ENCODE data around the gene RPS23.
"Not testable (repeated sequence)": the region's sequence is repeated elsewhere in the genome, so short reads cannot be mapped to it uniquely, and the experiment has no call there.

RPS23 gene

DNA sequence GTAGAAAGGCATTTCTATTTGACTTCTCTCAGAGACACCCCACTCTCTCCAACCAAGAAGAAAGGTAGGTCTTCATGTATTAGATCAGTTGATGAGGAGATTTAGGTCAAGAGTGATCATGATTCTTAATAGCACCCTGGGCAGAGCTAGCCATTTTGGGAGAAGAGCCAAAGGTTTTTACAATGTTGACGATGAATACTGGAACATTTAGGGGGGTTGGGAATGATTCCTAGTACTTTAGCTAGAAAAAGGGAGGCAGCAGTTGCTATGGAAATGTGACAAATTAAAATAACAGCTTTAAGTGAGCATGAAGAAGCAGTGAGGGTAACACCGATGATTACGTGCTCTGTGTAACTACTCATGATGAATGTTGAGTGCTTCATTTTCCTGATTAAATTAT is 9.5 kb upstream of the RPS23 start:
- no peak for DNase-seq (ENCODE audit: low read depth)

DNA sequence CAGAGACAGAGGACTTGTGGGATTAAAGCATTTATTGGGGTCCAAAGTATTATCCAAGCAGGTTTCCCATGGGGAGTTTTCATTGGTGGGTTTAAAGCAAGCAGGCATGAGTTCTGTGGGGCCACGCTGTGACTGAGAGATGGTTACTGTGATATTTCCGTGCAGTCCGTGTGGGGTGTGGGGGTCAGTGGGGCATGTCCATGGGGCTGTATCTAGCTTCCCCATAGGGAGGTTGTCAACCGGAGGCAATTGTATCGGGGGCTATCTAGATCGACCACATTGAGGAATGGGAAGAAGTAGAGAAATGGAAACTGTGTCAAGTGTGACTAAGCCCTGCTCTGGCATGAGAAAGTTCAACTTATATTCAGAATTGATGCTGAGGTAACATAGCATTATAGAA is 7.1 kb upstream of the RPS23 start:
- no peak for DNase-seq (ENCODE audit: low read depth)

DNA sequence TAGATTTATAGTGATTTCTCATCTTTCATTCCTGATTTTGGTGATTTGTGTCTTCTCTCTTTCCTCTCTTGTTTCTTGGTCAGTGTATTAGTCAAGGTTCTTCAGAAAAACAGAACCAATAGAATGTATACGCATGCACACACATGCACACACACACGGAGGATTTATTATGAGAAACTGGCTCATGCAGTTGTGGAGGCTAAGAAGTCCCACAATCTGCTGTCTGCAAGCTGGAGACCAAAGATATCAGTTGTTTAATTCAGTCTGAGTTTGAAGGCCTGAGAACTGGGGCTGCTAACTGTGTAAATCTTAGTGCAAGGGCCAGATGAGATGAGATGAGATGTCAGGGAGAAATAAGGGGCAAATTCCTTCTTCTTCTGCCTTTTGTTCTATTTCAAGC is 5.7 kb upstream of the RPS23 start:
- no peak for DNase-seq (ENCODE audit: low read depth)

DNA sequence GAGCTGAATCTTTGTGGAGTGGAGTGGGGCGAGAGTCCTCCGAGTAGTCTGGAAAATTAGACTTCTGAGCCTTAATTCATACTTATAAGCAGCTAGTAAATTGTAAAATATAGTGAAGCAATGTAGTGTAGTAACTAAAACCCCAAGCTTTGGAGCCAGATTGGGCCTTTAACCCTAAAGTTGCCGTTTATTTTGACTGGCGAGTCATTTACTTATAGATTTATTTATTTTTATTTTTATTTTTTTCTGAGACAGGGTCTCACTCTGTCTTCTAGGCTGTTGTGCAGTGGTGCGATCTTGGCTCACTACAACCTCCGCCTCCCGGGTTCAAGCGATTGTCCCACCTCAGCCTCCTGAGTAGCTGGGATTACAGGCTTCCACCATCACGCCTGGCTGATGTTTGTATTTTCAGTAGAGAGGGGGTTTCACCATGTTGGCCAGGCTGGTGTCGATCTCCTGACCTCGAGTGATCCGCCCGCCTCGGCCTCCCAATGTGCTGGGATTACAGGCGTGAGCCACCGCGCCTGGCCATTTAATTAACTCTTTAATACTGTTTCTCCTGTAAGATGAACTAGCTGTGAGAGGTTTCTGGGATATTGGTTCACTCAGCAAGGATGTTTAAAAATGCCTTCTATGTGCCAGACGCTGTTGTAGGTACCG is 687 bp upstream of the RPS23 start:
- no peak for DNase-seq (ENCODE audit: low read depth)

DNA sequence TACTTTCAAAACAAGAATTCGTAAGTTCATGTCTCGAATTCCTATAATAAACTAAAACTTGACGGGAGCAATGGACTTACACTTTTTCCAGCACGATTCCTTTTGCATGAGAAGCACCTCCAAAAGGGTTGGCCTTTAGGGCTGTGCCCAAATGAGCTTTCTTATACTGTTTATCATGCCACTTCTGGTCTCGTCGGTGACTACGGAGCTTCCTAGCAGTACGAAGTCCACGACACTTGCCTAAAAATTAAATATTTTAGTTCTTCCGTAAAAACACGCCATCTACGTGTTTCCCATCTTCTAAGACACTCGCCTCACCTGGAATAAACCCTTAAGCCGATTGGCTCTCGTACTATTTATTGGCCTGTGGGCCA is 554 bp downstream of the RPS23 start:
- no peak for DNase-seq (ENCODE audit: low read depth)

DNA sequence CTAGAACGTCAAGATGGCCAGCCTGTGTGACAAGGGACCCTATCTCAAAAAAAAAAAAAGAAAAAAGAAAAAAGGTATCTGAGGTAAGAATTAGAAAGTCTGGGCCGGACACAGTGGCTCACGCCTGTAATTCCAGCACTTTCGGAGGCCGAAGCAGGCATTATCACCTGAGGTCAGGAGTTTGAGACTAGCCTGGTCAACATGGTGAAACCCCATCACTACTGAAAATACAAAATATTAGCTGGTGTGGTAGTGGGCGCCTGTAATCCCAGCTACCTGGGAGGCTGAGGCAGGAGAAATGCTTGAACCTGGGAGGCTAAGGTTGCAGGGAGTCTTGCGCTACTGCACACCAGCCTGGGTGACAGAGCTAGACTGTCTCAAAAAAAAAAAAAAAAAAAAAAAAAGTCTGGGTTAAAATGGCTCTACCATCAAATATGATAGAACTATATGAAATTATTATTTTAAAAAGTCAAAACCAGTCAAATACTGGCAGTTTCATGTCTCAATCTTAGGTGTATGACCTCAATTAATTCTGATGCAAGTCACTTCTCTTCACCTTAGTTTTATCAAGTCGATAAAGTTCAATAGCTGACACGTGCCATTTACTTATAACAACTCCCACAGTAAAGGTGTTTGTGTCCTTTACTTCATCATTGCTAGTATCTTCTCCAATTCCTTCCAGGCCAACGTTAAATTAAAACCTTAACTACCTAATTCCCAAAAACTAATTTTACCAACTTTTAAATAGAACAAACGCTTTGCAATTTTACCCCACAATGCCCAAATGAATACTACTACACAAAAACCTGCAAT is 1.1 kb downstream of the RPS23 start:
- DNase-seq (ENCODE audit: low read depth): no peak

DNA sequence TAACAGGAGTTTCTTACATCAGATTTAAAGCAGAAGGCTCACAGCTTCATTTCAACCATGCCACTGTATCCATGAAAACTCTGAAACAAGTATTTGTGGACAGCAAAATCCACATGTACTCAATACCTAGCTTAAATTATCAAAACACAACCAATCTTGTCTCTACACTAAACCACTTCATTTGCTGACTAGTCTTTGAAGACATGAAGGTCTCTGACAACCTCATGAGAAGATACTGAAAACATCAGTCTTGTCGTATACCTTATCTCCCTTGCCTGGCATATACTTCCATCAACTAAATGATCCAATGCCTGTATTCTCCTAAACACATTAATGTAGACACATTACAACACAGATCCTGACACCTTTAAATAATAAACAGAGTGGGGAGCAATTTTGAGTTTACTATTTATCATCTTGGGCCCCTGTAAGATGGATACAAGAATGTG is 2.9 kb downstream of the RPS23 start:
- no peak for DNase-seq (ENCODE audit: low read depth)

DNA sequence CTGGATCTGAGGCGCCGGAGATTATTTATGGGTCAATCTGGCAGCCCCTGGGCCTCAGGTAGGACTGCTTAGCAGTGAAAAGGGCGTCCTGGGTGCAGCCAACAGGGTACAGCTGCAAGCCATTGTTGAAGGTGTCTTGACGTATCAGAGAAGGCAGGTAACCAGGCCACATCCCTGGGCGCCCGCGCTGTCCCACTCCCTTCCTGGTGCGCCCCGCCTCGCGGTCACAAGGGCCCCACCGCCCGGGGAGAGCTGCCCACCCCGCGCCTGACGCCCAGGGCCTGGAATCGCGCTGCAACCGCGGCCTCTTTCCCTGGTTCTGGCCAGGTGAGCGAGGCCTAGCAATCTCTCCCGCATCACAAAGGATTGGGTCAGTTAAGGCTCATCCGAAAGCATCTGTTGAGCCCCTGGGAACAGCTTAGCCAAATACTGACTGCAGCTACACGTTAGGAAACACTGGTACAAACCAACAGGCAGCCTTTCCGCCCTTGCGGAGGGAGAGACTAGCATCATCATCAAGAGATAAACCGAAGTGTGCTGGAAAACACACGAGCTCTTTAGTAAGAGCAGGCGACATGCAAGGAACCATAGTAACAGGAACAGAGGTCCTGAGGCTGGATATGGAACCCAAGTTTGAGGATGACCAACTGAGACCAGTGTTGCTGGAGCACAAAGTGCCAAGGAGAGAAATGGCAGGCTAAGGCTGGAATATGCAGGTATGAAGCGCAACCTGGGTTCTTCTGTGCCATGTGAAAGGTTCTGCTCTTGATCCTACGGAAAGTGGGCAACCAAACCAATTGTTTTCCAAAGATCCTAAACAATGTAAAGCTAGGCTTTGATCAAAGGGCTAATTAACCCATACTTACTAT is 3.6 kb downstream of the RPS23 start:
- peak; percentile 8 for DNase-seq (ENCODE audit: low read depth)

DNA sequence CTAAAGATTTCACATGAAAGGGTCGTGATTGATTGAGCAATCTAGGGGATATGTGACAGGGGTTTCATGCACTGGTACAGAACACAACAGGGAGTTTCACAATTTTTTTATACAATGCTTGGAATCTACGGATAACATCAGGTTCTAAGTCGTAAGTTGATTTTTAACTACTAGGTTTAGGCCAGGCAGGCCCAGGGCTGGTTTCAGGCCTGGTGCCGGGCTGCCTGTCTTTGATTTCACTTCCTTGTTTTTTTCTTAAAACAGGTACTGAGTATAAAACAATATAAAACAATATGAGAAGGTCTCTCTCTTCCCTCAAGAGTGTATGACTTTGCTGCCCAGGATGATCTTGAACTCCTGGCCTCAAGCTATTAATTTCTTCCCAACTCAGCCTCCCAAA is 4.7 kb downstream of the RPS23 start:
- not testable (repeated sequence) for DNase-seq (ENCODE audit: low read depth)

DNA sequence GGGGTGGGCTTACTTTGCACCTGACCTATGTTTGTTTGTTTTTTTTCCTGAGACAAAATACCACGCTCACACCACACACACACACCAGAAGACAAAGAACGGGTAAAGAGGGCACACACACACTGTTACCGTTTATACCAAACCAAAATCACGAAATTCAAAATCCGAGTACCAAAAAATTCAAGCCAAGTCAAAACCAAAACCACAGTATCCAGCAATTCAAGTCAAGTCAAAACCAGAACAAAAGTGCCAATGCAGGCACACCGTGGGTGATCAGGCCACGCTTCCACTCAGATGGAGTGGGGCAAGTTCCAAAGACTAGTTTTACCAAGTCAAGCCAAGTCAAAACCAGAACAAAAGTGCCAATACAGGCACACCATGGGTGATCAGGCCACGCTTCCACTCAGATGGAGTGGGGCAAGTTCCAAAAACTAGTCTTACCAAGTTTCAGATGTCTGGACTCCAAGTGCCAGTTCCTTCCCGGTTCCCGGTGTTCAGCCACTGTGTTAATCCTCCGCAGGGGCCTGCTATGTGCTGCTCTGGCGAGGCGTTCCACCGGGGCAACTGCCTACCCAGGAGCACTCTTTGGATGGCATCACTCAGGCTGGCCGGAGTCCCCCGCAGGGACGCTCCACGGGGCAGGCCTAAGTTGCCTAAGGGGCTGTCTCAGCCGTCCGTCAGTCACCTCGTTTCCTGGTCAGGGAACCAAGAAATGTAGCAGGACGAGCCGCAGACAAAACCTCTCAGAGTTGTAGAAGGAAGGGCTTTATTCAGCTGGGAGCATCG is 5.4 kb downstream of the RPS23 start:
- not testable (repeated sequence) for DNase-seq (ENCODE audit: low read depth)

DNA sequence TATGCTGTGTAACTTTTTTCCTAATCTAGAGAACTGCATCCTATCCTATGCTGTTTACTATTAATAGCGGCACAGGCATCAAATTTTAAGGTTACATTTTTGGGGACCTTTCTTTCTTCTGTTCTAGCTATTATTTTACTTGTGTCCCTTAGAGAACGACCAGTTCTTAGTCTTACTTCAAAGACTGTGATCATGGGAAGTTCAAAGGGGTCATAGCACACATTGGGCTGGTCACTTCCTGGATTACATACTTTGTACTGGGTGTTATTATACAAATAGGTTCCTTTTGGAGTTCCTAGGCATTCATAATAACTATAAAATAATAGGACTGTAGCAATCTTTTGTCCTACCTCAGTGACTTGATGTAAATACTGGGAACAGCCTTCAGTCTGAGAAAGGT is 8.8 kb downstream of the RPS23 start:
- DNase-seq (ENCODE audit: low read depth): not testable (repeated sequence)

DNA sequence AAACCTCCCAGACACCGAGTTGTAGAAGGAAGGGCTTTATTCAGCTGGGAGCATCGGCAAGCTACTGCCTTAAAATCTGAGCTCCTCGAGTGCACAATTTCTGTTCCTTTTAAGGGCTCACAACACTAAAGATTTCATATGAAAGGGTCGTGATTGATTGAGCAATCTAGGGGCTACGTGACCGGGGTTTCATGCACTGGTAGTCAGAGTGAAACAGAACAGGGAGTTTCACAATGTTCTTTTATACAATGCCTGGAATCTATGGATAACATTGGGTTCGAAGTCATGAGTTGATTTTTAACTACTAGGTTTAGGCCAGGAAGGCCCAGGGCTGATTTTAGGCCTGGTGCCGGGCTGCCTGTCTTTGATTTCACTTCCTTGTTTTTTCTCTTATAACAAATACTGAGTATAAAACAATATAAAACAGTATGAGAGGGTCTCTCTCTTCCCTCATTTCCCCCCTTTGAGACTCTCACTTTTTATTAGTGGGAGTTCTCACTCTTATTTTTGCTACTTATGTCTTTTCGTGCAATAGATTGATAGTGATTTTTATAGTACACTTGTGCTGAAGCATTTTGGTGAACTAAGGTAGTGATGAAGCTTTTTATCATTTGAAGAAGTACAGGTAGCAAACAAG is 10.7 kb downstream of the RPS23 start:
- not testable (repeated sequence) for DNase-seq (ENCODE audit: low read depth)

DNA sequence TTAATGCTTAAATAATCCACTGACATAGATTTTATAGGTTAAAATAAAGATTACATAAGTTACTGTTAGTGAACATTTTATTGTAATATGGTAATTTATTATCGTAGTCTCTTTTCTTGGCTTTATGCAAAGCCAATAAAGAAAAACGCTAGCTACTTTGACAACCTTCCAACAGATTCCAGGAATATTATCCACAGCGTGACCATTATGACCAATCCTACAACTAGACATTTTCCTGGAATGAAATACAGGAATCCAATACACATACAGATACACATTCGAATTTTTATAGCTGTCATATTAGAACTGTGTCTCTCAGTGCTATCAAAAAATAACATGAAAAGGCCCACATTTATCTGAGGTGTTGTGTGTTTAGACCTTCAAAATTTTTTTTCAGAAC is 13.1 kb downstream of the RPS23 start:
- no peak for DNase-seq (ENCODE audit: low read depth)

DNA sequence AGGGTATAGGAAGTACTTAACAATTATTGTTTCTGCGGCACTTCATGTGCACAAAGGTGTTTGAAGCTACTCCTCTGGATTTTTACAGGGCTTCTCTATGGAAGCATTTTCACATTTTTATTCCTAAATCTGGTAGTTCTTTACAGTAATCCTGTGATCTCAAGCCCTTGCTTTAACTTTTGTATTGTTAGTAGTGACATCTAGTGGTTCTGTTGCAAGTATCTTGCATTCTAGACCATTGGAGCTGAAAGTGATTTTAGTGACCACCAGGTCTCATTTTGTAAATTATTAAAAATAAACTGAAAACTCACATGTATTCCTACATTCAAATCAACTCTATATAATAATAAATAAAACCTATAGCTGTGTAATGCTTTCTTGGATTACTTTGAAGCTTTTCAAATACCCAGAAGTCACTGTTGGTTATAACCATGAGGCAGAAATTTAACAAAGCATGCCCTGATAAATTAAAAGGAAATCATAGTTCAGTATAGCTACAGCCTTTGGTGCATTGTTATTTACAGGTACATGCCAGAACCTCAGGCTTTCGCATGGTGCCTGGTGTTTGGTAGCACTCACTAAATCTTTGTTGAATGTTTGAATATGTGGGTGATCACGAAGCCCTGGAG is 18.9 kb downstream of the RPS23 start:
- DNase-seq (ENCODE audit: low read depth): no peak

DNA sequence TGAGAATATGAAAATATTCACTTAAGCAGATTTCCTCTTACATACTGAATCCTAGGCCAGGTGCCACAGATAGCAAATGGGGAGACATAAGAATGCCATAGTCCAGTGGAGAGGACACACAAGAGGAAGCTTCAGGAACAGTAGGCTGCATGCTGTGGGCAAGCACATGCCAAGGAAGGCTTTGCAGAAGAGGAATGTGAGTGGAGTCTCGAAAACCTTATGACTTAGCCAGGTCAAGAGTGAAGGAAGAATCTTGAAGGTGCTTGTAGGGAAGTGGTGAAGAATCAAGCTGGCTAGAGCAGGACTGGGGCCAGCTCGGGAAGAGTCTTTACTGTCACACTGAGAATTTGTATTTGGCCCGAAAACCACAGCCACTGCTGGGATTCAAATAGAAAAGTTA is 20.4 kb downstream of the RPS23 start:
- no peak for DNase-seq (ENCODE audit: low read depth)

DNA sequence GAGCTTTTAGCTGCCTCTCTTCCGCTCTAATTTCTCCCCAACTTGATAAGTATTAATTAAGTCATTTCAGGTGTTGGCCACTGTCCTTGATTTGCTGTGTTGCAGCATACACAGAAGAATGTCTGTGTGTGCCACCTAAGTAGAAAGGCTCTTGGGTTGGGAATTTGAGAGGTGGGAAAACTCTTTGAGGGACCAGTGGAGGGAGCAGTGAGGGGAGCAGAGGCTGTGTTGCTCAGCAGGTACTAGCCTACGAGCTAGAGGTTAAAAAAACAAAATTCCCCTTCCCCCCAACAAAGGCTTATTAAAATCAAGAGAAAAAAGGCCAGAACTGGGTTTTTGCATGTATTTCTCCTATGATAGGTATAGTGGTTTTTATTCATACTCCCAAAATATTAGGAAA is 20.9 kb downstream of the RPS23 start:
- DNase-seq (ENCODE audit: low read depth): no peak

DNA sequence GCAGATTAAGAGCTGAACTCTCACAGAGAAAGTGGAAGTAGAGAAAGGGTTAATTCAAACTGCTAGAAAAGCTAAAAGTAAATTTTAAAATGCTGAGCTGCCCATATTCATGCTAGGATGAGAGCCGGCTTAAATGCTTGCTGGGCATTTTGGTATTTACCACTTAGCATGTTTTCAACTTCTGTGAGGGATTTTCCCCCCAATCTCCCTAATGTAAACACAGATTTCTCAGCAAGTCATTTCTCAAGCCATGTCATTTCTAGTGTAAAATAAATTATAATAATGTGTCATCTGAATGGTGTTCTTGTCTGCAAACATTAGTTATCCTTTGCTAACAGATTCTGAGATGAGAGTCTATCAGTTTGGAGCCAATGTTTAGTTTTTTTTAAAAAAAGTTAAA is 22.3 kb downstream of the RPS23 start:
- DNase-seq (ENCODE audit: low read depth): no peak

DNA sequence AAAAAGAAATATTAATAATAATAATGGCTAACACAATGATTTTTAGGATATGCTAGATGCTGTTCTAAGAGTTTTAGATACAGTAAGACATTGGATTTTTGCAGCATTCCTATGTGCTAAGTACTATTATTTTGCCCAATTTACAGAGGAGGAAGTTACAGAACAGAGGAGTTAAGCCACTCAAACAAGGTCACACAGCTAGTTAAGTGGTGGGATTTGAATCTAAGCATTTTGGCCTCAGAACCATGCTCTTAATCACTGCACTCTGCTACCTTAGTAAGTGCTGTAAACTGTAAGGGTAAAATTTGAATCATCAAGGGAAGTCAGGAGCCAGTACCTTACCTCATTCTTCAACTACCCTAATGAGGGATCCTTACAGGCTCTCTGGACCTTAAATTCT is 25.4 kb downstream of the RPS23 start:
- DNase-seq (ENCODE audit: low read depth): no peak

DNA sequence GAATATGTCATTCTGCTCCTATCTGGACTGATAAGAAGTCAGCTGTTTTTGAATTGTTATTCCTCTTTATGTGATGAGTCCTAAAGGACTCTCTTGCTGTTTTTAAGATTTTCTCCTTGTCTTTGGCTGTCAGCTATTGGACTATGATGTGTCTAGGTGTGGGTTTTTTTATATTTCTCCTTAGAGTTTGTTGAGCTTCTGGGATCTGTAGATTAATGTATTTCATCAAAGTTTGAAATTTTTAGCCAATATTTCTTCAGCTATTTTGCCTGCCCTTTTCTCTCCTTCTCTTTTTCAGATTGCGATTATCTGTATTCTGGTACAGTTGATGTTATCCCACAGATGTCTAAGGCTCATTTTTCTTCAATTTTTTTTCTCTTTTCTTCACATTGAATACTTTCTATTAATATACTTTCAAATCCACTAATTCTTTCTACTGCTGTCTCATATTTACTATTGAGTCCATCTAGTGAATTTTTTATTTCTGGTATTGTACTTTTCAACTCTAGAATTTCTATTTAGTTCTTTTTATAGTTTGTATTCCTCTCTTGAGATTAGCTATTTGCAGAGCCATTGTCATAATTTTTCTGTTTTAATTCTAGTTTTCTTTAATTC is 31.1 kb downstream of the RPS23 start:
- DNase-seq (ENCODE audit: low read depth): no peak

DNA sequence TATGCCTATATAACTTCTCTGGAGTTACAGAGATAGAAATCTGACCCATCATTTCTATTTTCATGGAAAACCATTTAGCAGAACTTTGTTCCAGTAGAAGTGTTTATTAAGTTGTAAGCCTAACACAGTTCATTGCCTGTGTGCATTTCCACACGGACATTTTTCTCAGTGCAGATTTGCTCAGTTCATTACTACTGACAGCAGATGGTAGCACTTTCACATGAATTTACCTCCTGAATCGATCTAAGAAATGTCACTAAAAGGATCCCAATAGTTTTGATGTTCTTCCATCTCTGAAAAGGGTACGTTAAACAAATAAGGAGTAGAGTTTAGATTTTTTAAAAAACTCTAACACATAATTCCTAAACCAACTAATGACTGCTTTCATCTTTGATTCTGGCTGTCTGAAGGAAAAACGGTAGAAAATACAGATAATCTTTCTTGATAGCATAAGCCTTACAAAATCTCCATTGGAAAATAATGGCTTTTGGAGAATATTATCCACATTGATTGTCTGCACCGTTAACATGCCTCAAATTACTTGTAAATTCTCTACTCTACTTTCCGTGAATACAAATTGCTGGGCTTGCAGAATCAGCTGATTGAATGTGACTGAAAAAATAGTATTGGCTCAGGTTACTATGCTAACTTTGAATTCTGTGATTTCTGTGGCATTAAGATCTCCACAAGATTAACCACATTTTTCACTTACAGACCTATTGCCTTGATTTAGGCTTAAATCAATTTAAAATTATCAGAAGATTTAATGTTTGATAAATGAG is 33.1 kb downstream of the RPS23 start:
- DNase-seq (ENCODE audit: low read depth): no peak

Measured in activated T-cell treated with anti-CD3 and anti-CD28 coated beads for 24 hours (primary cell).